ENCODE data around the gene UNK.

- TF ChIP-seq, protein P1, sequence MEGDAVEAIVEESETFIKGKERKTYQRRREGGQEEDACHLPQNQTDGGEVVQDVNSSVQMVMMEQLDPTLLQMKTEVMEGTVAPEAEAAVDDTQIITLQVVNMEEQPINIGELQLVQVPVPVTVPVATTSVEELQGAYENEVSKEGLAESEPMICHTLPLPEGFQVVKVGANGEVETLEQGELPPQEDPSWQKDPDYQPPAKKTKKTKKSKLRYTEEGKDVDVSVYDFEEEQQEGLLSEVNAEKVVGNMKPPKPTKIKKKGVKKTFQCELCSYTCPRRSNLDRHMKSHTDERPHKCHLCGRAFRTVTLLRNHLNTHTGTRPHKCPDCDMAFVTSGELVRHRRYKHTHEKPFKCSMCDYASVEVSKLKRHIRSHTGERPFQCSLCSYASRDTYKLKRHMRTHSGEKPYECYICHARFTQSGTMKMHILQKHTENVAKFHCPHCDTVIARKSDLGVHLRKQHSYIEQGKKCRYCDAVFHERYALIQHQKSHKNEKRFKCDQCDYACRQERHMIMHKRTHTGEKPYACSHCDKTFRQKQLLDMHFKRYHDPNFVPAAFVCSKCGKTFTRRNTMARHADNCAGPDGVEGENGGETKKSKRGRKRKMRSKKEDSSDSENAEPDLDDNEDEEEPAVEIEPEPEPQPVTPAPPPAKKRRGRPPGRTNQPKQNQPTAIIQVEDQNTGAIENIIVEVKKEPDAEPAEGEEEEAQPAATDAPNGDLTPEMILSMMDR (IDR thresholded peaks at IDR 0.05; ENCODE audit: insufficient read depth, low read depth, low read length): no peak
- TF ChIP-seq EZH2 (IDR thresholded peaks at IDR 0.05; ENCODE audit: insufficient read depth, low read length): no peak
Measured at GRCh38 chr17:75764711-75765421, 19.7 kb upstream of the UNK start, which contains the start of gene GALK1.

Data from astrocyte (in vitro differentiated cells and primary cell).